HG02885 (cell line): ENCODE measurements around the gene COL6A3.
"Not testable (repeated sequence)": the region's sequence is repeated elsewhere in the genome, so short reads cannot be mapped to it uniquely, and the experiment has no call there.

Experiments used
- ATAC-seq: cut with Tn5 transposase; IDR thresholded peaks from one replicate; pipeline ENCODE4 v1.9.1; 2021; ENCODE audit warnings: mild to moderate bottlenecking; ENCODE audit not compliant: unreplicated experiment, poor library complexity

COL6A3 gene

DNA sequence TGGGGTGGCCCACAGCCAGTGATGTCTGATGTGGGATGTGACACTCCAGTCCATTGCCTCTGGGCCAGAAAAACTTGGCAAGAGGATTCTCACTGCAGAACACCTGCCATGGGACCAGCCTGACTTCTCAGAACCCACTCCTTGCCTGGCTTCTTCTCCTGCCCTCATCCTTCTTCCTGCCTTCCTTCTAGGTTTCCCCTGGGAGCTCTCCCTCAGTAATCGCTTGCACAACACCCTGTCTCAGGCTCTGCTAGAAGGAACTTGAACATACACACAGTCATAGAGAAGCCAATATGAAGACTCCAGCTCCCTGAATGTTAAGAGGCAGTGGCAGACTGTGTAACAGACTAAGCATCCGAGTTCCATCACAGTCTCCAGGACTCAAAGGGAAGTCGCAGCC lies 4.3 kb upstream of the COL6A3 start:
- no peak for ATAC-seq

DNA sequence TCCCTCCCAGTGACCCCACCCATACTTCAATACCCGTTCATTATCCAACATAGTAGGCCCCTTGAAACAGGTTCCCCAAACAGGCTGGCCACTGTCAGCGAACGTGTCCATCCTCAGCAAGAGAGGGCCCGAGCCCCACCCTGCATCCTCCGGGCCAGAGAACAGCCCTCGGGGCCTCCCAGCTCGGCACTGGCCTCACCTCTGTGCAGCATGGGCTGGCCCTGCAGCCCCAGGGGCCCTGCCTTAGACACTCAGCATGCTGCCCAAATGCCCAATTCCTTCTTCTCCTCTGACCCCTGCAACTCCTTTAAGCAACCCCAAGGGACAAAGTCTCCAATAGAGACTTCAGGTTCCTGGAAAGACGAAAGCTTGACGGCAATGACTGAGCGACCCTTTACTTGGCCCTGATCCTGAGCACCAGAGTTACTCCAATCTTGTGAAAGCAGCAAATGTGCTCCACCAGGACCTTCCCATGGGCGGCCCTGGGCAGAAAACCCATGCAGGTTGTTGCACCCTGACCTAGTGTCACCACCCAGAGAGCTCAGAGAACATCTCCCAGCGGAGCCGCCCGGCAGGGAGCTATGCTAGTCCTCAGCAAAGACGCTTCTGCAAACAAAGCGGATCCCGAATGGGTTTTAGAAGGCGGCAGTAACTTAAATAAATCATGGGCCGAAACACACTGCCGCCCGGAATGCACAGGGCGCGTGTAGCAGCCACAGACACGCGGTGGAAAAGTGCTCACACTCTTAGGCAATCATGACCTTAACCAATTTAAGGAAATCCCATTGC lies 782 bp downstream of the COL6A3 start:
- no peak for ATAC-seq

DNA sequence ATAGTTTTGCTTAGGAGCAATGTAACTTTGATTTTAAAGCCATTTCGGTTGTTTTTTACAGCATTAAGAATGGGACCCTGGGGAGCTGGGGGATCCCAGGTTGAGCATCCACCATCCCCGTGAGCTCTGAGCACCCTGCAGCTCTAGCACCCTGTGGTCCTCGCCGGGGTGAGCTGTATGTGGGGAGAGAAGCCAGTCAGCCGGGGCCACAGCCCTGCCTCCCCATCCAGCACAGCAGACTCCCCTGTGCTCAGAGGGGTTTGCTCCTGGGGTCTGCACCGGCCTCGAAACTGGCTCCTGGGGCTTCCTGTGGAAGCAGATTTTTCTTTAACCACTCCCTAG lies 1.3 kb downstream of the COL6A3 start:
- no peak for ATAC-seq

DNA sequence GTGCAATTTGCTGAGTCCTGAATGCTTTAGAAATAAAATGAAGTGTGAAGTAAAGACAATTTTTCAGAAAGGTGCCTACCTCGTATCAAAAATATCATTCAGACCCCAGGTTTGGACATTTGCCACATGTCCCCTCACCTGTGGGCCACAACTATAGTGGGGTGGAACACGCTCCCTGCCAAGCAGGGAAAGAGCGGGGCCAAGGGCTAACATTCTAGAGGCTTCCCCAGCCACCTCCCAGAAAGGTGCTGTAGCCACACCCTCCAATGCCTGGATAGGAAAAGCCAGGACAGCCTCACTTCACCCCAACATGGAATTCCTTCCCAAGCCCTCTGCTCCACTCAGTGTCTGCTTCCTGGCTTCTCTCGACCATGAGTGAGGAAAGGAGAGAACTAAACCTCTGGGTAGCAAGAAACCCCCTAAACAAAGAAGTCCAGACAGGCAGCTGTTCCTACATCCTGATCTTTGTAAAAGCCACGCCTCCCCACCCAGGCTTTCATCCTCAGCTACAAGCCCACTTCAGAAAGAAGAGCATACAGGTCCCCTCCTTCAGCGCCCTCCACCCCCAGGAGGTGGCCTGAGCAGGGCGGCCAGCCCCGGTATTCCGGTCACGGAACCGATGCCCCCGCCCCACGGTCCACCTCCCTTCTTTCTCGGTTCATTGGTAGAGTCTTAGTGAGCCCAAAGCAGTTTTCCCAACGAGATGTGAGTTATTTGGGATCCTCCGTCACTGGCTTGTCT lies 2.1 kb downstream of the COL6A3 start:
- no peak for ATAC-seq

DNA sequence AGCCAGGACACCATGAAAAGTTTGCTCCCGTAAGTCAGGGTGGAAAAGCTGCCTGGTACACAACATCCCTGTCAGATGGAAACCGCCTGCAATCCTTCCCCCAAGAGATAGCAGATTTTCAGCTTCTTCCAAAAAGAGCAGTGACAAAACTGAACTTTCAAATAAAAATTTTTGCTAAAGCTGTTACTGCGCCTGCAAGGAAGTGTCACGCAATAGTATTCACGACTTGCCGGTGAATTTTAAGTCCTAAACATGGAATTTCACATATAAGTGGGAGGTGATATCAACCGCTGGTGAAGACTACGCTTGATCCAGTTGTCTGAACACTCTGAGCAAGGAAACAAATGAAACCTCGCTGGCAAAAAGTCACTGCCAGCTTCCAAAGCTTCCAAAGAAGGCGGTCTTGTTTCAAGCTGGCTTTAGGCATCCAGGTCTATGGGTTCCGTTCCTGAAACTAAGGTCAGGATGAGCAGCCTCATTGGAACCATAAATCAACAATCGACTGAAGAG lies 2.8 kb downstream of the COL6A3 start:
- ATAC-seq: no peak

DNA sequence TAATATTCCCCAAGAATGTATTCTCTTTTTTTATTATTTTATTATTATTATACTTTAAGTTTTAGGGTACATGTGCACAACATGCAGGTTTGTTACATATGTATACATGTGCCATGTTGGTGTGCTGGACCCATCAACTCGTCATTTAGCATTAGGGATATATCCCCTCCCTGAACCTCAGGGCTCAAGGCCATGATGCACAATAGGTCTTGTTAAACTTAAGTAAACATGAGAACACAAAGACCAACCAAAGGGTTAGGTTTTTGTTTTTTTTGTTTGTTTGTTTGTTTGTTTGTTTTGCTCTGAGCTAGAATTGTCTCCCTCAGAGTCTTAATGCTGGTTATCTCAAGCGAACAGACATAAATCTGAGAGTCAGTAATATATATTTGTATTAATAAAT lies 4.7 kb downstream of the COL6A3 start:
- ATAC-seq: not testable (repeated sequence)

DNA sequence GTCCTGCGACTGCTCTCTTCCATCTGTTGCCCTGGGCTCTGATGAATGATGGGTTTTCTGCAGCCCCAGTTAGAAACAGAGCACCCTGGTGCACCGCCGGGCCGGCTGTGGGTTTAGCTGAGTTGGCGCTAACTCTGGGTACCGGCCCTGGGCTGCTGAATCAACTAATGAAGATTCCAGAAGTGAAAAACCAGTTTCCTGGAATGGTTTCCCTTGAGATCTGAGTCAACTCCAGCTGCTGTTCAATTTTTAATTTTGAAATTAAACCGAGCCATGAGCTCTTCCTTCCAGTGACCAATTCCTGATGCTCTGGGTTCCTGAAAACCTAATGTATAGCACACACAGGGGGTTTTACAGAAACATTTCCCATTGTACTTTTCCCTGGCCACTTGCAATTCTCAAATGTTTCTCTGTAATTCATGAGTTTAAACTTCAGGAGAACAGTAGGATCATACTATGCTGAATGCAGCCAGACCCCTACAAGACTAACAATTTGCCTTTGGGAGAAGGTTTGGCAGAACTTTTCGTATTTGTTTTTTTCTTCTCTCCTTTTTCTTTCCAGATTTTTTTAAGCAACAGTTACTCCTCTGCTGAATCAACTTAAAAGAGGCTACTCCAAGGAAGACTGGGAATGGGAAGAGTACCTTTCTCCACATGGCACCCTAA lies 5.5 kb downstream of the COL6A3 start:
- ATAC-seq: no peak

DNA sequence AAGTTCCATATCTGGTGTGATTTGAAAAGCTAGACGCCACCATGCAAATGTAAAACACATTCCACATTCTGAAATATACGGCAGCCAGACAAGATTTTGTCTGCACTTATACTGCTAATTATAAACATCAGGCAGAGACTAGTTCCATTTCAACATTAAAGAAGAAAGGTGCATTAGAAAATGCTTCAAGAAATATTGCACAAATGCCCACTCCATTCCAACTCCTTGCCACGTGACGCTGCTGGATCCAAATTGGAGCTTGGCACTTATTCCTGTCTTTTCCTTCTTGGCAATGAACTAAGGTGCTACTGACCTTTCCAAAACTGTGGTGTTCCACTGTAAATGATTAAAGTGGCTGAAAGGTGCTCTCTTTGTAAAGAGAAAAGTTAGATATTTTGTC lies 6.3 kb downstream of the COL6A3 start:
- no peak for ATAC-seq

DNA sequence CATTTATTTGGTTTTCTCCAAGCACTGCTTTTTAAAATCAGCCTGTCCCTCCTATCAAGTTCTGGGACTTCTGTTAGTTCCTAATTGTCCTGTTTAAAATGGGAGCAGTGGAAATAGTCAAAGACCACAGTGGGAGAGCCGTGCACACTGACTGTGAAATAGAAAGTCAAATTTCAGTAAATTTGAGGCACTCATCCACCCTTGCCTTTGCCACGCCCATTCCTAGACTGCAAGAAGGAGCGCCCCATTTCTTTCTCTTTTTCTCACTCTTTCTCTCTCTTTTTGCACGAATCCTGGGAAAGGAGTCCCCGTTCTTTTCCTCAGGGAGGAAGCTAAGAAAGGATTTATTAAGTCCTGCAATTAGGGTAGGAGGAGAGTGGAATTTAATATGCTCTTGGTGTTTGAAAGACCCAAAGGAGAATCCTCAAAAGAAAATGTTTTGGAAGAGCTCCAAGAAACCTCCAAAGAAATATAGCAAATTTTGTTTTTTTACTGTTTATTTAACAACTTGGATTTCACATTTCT lies 7.5 kb downstream of the COL6A3 start:
- no peak for ATAC-seq

DNA sequence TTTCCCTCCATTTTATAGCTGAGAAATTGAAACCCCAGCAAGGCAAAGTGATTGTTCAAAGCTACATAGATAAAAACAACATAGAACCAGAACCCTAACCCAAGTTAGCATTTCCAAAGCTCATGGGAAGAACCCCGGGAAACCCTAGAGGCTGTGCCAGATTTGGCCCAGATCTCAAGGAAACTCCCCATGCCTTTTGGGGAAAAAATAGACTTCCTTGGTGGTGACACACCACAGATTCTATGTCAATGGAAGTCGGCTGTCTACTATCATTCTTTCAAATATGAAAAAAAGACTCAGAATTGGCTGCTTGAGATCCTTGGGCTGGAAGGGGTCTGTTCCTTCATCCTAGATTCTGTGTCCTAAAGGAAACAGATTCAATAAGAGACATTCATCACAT lies 8.4 kb downstream of the COL6A3 start:
- ATAC-seq: no peak

DNA sequence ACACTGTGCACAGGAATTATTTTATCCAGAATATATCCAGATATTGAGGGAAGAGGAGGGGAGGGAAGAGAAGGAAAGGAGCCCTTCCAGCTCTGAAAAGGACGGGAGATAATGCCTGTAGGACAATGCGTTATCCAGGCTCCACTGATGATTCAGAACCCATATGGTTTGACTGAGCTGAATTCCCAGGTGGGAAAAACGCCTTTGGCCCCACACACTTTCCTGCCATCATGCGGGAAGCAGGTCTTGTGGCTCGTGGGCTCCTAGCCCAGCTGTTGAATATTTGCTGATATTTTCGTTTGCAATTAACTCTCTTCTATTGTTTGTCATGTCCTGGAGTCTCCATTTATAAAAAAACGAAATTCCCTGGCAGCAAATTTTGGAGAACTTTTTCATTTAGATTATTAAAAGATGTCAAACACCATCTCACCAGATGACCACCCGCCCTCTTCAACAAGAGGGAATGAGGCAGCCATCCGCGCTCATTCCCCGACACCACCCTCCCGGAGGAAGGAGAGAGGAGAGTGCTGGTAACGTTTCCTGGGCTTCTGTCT lies 8.9 kb downstream of the COL6A3 start:
- ATAC-seq: no peak

DNA sequence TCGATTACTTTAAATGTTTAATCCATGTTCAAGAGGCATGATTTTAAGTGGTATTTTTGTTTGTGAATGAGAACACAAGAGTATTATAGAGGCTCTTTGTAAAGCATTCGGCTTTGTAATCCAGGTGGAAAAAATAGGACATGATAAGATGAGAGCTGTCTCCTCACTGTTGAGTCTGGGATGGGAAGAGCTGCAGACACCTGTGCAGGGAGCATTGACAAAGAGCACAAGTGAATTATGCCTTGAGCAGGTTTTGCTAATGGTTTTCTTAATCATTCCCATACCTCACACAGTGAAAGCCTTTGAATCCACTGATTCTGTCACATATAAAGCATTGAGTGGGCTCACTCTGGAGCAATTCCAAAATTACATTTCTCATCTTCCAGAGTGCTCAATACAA lies 9.6 kb downstream of the COL6A3 start:
- no peak for ATAC-seq

DNA sequence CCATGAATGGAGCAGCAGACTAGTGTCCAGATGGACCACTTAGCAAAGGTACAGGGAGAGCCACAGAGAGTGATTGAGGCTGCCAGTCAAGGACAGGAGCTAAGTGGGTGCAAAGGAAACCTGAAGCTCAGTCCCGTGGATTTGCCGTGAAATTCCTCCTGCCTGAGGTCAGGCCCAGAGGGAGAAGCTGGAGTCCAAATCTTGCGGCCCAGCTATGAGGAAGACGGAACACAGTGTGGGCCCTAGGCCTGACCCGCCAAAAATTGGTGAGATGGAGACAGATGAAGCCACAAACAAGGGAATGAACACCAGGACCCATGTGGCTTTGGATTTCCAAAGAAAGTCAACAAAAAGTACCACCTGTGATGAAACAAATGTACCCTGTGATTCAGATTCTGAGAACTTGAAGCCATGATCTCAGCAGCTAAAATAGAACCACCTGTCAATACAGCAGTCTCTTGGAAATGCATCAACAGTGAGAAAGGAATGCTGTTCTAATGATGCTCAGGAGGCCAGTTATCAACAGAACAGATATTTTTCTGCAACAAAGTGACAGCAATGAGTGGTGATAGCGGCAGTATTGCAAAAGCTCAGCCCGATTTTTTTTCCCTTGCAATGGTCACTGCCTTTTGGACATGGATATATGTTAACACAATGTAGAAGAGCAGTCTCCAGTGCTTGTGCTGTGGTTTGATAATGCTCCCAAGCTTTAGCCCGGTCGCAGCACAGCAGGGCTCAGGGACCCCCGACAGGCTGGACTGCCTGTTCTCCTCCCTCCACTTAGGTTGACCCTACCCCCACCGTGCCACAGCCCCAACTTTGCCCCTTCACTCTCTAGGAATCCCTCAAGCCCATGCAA lies 10.7 kb downstream of the COL6A3 start:
- no peak for ATAC-seq

DNA sequence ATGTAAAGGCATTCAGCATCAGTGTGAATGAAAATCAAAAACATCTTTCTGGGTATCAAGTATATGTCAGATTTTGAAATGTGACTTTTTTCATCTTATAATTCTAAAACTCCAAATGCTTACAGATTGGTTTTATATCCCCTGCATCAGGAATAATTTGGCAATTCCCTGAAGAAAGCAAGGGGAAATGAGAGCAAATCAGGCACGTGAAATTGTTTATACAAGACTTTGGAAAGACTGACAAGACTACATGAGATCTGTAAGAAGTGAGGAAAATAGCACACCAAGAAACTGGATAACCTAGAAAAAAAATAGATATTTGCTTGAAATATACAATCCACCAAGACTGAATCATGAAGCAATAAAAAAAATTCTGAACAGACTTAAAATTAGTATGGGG lies 13.8 kb downstream of the COL6A3 start:
- ATAC-seq: no peak

DNA sequence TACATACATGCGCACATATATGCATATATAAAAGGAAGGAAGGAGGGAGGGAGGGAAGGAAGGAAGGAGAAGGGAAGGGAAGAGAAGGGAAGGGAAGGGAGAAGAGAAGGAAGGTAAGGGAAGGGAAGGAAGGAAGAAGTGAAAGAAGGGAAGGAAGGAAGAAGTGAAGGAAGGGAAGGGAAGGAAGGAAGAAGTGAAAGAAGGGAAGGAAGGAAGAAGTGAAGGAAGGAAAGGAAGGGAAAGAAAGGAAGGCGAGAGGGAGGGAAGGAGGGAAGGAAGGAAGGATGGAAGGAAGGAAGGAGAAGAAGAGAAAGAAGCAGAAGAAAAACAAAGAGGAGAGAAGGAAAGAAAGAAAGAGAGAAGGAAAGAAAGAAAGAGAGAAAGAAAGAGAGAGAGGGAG lies 16.9 kb downstream of the COL6A3 start:
- ATAC-seq: no peak

DNA sequence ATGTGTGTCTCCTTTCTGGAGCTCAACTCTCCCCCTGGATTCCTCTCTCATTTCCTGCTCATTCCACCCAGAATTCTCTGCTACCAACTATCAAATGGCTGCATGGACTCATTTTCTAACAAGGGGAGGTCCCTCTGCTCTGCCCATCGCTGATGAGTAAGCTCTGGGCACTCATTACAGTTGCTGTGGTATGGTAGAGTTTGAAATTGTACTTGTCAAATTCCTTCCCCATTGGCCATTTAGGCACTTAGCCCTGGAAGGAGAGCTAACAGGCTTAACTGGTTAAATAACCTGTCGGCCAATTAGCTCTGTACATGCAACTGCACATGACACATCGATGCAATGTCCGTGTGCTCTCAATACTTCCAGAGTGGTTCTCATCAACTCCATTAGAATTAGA lies 20.4 kb downstream of the COL6A3 start:
- no peak for ATAC-seq

DNA sequence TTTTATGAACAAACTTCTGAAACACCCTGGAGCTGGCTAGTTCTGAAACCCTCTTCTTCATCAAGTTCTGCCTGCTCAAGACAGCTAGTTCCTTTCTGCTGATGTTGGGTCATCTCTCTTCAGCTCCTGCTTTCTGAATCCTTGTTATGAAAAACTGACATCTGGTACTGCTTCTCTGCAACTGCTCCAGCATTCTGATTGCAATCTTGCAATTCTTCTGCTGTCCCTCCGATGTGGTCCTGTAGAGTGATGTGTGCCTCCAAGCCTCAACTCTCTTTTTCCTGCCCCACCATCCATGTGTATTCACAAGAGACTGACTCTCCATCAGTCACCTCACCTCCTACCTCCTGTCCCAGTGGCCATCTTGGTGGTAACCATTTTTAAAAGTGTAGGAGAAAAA lies 21.8 kb downstream of the COL6A3 start:
- ATAC-seq: no peak

DNA sequence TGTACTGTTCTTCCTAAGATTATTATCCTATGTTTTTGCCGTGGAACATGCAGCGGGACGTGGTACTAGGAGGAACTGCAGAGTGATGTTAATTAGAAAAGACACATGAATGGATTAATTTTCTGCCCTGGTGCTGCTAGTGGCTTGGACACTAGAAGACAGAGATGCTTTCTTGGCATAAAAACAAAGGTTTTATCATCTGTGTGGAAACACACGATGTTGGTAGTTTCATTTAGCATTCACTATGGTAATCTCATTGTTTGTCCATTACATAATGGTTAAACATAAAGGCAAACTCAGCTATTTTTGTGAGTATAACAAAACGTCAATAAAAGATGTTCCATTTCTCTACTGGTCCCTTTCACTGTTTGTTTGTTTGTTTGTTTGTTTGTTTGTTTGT lies 22.8 kb downstream of the COL6A3 start:
- no peak for ATAC-seq

DNA sequence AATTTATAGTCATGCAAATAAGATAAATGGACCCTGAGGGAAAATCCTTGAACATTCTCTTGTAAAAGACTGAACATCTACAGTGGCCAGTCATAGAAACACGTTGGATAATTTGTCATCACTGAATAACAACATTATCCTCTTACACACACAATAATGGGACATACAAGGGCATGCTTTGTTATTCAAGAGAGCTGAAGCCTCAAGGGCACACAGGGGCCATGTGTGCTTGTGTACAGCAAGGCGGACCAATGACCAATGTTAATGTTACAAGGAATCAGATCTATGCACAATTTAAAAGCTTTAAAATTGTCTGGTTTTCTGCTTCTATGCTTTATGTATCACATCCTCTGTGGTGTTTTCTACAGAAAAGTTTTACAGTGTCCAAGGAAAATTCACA lies 23.7 kb downstream of the COL6A3 start:
- ATAC-seq: no peak

DNA sequence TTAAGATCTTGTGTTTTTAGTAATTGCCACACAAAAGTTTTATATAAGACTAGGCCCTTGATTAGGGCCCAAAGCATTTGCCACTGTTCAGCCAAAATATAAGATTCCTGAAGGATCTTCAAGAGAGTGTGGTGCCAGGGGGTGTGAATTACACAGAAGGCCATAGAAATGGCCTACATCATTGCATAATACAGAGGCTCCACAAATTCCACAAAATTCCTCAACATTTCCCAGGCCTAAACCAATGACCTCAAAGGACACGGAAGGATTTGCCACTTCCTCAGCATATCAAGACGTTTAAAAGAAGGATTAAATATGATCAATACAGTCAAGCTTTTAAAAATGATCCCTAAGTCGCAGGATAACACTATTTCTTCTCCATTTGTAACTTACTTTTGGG lies 24.1 kb downstream of the COL6A3 start:
- ATAC-seq: no peak
